Activated CD4-positive, alpha-beta T cell treated with anti-CD3 and anti-CD28 coated beads for 24 hours (primary cell): ENCODE results near the gene ENSA.
"Not testable (repeated sequence)": the region's sequence is repeated elsewhere in the genome, so short reads cannot be mapped to it uniquely, and the experiment has no call there.

ENCODE experiments used
- DNase-seq, 2 donors: peaks; one replicate each; pipeline ENCODE4 v3.0.0-alpha.2; 2020; ENCODE audit warnings: low read depth in 2 of 2

The ENSA gene

DNA sequence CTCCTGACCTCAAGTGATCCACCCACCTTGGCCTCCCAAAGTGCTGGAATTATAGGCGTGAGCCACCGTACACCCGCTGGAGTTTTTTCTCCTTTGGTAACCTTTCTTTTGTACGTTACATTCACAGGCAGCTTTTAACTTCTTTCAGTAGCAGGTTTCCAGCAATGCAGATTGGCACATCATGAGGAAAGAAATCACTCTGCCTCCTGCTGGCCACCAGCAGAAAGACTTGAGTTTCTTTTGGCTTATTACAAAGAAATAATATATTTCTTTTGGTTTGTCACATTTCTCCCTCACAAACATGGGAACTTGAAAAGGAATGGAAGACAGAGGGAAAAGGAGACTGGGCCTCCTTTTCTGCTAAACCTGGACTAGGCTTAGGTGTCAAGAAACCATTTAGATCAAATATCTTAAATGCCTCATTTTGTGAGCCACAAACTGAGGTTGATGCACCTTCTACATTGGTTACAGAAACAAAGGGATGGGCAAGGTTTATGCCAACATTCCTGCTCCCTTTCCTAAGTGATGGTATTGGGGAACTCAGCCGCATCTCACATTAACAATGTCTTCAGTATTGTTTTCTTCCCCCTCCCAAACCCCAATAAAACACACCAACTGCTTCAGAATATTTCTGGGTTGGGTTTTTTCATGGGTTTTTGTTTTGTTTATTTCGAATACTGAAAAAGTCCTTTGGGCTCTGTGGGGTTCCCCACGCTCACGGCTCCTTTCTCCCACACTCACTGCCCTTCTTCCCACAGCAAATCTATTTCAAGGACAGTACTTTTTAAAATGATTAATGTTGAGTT is 7.7 kb downstream of the ENSA start:
- peak in 1 of 2 donors; percentile 29 for DNase-seq

DNA sequence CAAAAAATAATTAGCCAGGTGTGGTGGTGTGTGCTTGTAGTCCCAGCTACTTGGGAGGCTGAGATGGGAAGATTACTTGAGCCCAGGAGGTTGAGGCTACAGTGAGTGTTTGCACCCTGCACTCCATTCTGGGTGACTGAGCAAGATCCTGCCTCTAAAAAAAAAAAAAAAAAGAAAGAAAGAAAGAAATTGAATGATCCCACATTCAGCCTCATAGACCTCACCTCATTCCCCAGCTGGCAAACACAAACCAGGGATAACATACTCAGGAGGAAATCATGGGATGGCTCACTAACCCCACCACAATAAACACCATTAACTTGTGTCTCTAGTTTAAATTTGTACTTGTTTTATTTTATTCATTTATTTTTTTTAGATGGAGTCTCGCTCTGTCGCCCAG is 8.5 kb downstream of the ENSA start:
- no peak for DNase-seq

DNA sequence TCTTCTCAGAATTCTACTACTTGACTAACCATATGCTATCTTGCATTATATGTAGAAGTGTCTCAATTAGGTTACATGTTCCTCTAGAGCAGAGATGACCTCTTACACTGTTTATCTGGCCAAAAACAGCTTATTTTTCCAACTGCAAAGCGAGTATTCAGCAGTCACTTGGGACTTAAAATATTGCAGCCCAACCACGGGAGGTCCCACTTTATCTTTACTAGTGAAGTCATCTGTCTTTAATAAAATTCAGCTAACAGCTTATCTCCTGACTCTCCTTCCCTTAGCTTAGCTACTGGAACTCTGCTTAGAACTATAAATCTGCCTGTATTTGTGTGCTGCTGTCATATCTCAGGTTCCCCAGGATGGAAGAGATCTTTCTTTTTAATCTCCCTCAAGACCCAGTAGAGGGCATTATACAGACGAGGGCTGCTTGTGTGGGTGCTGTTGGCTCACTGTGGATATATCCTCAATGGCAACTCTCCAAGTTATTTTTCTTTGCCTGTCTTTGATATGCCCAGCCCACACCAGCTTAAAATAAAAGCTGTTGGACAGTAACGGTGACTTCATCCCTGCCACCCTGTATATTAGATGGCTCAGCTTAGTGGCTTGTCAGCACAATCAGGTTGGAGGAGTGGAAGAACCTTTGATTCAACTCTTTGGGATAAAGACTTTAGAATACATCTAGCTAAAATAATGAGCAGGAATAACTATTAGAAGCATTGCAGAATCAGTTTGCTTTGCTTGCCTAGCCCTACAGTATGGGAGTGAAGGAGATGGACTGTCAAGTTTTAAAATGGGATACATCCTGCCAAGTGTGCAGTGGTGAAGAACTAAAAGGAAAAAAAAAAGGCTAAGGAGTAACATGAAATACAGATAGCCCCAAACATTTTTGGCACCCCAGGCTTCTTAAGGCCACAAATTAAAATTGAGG is 9.6 kb downstream of the ENSA start:
- DNase-seq, result no peak

DNA sequence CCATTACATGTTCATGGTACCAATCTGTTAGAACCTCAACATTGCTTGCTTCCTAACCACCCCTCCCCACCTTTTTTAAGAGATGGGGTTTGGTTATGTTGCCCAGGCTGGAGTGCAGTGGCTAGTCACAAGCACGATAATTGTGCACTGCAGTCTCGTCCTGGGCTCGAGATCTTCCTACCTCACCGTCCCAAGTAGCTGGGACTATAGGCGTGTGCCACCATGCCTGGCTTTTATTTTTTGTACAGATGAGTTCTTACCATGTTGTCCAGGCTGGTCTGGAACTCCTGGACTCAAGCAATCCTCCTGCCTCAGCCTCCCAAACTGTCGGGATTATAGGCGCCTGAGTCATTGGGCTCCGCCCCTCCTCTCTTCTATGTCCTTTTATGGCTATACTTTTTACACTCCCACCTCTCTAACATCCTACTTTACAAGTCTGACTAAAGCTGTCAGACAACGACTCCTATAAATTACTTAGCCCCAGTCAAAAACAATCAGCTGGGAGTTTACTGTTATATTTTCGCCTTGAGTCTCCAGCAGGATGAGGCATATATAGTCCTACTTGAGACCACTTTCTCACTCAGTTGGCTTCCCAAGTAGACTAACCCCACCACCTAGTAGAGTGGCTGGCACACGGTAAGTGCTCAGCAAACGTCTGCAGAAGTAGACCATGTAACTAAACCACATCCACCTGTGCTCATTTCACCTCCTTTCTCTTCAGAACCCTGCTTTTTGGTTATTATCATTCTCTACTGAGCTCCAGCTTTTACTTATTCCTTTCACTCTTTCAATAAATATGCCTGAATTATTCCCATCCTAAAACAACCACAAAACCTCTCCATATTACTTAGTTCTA is 13.8 kb downstream of the ENSA start:
- no peak for DNase-seq

DNA sequence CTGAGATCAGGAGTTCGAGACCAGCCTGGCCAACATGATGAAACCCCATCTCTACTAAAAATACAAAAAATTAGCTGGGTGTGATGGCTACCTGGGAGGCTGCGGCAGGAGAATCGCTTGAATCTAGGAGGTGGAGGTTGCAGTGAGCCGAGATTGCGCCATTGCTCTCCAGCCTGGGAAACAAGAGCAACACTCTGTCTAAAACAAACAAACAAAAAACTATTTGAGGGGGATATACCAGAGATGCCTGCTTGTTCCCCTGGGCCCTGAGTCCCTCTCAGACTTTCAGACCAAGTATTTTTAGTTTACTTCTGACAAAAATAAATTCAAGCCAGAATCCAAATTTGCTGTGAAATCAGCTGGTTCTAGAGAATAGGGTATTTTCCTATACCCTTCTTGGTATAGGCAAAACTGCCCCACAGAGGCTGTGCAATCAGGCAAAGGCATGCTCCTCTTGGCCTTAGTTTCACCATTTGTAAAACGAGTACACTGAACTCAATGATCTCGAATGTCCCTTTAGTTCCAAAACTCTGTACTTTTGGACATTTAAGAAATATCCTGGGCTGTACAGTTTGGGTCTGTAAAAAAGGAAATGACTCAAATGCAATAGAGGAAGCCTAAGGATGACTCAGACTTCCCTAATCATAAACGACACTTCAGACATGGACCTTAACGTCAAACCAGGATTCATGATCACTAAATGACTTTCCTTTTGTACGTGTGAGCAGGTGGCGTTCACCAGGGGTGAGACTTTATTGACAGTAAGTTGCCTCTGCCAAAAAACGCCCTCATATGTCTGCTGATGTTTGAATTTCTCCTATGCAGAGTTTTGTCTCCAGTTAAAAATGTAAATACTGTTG is 16.1 kb downstream of the ENSA start:
- peak in 1 of 2 donors; percentile 37 for DNase-seq

DNA sequence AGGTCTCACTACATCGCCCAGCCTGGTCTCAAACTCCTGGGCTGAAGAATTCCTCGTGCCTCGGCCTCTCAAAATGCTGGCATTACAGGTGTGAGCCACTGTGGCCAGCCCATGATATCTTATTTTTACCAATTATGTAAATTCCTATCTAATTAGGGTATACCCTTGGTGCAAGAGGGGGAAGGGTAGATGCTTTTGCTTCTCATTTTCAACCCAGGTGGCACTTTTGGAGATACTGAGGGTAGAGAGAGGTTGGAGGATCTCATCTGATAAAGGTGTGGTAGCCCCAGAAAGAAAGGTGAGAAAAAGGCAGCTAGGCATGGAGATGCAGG is 17.4 kb downstream of the ENSA start:
- no peak for DNase-seq

DNA sequence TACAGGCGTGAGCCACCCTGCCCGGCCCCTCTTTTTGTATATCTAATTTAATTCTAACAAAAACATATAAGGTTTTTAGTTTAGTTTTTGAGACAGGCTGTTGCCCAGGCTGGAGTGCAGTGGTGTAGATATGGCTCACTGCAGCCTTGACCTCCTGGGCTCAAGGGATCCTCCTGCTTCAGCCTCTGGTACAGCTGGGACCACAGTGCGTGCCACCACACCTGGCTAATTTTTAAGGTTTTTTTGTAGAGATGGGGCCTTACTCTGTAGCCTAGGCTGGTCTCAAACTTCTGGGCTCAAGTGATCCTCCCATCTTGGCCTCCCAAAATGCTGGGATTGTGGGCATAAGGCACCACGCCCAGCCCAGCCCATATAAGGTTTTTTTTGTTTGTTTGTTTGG is 18.8 kb downstream of the ENSA start:
- DNase-seq, result no peak

DNA sequence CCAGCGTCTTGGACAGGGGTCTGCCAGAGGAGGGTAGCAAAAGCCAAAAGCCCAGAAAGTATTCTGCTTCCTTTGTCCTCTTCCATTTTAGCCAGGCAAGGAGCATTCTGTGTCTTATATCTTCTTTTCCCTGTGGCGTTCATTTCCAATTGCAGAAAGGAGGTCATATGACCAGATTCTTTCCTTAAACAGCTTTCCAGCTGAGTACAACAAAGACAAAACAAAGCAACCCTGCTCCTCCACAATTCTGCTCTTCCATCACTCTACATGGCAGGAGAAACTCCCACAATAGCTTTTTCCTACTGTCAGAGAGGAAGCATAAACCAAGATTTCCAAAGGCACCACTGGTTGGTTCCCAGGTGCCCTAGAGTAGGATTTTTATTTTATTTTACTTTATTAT is 19.7 kb downstream of the ENSA start:
- DNase-seq, result no peak

DNA sequence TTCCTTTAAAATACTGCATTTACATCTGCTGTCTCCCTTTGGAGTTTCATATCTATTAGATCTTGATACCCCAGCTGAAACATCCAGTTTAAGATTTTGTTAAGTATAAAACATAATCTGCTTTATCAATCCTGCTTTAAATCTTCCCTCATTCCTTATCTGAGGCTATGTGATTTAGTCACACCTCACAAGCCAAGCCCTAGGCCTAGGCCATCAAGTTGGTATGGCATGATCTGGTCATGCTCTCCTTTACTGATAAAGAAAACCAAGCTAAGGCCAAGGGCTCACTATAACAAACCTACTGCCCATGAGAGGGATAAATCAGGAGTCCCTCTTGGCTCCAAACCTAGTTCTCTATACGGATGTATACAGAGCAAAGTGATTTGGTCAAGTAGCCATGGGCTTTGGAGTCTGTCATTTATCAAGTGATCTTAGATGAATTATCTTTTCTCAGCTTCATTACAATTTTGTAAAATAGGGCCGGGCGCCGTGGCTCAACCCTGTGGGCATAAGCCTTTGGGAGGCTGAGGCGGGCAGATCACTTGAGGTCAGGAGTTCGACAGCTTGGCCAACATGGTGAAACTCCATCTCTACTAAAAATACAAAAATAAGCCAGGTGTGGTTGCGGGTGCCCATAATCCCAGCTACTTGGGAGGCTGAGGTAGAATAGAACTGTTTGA is 22.8 kb downstream of the ENSA start:
- DNase-seq, result no peak

DNA sequence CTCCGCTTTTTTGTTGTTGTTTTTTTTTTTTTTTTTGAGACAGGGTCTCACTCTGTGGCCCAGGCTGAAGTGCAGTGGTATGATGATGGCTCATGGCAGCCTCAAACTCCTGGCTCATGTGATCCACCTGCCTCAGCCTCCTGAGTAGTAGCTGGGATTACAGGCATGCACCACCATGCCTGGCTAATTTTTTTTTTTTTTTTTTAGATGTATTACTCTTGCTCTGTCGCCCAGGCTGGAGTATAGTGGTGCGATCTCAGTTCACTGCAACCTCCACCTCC is 24.0 kb downstream of the ENSA start:
- DNase-seq, result not testable (repeated sequence)

DNA sequence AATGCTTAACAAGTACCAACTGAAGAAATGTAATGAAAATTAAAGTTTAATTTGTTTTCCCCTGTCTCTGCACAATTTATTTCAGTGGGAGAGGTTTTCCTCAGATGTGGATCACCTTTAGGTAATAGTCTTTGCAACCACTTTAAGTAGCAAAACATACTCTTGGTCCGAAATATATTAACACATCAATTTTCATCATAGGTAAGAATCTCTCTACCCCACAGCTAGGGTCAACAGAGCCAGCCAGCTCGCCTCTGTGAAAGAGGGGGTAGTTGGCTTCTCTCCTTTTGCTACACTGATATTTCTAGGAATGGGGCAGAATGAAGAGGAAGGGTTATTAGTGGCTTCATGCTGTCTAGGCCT is 25.2 kb downstream of the ENSA start:
- DNase-seq, result no peak

DNA sequence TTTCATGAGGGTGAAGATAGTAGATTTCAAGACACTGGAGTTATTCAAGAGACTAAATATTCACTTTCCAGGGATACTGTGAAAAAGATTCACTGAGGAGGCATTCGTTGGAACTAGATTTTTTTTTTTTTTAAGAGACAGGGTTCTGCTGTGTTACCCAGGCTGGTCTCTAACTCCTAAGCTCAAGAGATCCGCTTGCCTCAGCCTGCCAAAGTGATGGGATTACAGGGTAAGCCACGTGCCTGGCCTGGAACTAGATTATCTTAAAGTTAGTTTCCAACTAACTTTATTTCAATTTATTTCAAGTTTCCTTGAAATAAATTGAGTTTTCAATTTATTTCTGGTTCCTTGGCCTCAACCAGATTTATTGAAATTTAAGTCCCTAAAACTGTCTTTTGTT is 25.7 kb downstream of the ENSA start:
- no peak for DNase-seq

DNA sequence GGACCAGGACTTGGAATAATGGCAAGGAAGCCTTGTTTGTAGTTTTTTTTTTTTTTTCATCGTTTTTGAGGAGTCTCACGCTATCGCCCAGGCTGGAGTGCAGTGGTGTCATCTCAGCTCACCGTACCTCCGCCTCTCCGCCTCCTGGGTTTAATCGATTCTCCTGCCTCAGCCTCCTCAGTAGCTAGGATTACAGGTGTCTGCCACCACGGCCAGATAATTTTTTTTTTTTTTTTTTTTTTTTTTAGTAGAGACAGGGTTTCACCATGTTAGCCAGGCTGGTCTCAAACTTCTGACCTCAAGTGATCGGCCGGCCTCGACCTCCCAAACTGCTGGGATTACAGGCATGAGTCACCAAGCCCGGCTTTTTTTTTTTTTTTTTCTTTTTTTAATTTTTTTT is 27.0 kb downstream of the ENSA start:
- not testable (repeated sequence) for DNase-seq

DNA sequence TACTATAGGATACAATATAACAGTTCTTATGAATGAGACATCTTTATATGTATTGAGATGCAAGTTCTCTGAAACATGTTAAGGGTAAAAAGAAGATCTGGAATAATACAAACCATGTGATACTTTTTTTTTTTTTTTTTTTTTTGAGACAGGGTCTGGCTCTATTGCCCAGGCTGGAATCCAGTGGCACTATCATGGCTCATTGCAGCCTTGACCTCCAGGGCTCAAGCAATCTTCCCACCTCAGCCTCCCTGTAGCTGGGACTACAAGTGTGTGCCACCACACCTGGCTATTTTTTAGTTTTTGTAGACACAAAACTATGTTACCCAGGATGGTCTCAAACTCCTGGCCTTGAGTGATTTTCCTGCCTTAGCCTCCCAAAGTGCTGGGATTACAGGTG is 27.9 kb downstream of the ENSA start:
- no peak for DNase-seq

DNA sequence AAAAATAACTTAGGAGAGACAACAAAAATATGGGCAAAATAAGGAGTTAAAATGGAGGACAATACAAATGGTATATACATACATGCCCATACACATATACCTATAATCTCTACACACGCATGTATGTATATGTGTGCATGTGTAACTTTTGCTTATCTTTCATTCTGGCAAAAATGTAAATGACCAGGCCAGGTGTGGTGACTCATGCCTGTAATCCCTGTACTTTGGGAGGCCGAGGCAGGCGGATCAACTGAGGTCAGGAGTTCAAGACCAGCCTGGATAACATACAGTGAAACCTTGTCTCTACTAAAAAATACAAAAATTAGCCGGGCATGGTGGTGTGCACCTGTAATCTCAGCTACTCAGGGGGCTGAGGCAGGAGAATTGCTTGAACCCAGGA is 31.1 kb downstream of the ENSA start:
- not testable (repeated sequence) for DNase-seq

DNA sequence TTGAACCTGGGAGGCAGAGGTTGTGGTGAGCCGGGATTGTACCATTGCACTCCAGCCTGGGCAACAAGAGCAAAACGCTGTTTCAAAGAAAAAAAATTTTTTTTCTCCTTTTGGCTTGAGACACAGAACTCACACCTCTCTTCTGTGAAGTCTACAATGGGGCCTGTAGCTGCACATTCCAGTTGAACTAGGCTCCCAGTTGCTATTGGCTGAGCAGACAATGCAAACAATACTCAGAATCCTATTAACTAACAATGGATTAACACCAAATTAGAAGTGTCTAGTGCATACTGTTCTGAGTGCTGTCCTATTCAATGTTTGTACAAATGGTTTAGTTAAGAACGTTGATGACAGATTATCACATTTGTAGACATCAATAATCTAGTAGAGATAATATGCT is 32.4 kb downstream of the ENSA start:
- no peak for DNase-seq

DNA sequence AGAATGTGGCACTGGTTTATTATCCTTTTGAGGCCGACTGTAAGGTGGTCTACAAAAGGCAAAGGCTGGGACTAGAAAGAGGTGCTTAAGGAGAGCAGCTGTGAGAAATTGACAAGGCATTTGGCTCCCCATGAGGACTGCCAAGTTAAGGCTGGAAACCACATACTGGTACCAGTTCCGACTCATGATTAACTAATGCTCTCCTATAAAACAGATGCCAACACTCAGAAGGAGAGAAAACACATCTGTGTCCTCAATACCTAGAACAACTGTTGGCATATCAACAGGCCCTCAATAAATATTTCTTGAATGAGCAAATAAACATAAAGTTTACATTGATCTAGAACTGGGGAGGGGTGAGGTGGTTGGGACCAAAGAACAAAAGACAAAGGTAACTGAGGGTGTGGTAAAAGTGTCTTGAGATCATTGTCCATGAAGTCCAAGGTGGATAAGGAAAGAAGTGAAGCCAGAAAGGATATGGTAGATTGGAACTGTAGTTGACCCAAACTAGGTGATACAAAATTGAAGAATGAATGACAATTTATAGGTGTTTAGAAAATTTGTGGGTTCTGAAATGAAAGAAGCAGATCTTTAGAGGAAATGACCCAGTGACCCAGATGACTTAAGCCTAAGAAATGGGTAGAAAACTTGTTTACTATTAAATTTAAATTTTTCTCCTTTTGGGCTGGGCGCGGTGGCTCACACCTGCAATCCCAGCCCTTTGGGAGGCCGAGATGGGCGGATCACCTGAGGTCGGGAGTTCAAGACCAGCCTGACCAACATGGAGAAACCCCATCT is 33.1 kb downstream of the ENSA start:
- DNase-seq, result no peak

DNA sequence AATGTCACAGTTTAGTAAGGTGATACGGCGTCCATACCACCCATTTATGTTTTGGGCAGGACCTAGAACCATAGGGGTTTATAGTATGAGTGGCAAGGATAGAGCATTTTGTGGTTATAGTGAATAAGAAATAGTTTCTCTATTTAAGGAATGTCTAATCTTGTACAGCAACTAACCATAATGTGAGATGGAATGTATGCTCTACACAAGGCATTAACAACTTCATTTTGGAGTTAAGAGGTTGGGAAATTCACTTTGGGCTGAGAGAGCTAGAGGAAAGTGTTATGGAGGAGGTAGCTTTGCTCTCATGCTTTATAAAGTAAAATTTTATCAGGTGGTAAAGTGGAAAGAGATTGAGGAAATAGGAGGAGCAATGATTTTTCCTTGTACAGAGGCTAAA is 47.0 kb downstream of the ENSA start:
- DNase-seq, result no peak

DNA sequence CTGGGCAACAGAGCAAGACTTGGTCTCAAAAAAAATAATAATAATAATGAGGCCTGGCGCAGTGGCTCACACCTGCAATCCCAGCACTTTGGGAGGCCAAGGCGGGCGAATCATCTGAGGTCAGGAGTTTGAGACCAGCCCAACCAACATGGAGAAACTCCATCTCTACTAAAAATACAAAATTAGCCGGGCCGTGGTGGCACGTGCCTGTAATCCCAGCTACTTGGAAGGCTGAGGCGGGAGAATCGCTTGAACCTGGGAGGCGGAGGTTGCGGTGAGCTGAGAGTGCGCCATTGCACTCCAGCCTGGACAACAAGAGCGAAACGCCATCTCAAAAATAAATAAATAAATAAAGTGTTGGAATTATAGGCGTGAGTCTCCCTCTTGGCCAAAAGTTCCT is 47.5 kb downstream of the ENSA start:
- not testable (repeated sequence) for DNase-seq

DNA sequence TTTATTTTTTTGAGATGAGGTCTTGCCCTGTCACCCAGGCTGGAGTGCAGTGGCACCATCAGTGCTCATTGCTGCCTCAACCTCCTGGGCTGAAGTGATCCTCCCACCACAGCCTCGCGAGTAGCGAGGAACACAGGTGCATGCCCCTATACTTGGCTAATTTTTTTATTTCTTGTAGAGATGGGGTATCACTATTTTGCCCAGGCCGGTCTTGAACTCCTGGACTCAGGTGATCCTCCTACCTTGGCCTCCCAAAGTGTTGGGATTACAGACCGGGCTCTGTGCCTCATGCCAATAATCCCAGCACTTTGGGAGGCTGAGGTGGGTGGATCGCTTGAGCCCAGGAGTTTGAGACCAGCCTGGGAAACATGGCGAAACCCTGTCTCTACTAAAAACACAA is 48.0 kb downstream of the ENSA start:
- DNase-seq, result not testable (repeated sequence)
